ENCODE measurements around the gene EFHD1. TPM values are rescaled to one million over a fixed set of nuclear protein-coding genes. Genes with fewer than 3 reads are reported as not detected.

Gene EFHD1
- total and polyA plus RNA-seq, 9 donors: 7.0 to 39.6 (median 26.7) TPM

DNA sequence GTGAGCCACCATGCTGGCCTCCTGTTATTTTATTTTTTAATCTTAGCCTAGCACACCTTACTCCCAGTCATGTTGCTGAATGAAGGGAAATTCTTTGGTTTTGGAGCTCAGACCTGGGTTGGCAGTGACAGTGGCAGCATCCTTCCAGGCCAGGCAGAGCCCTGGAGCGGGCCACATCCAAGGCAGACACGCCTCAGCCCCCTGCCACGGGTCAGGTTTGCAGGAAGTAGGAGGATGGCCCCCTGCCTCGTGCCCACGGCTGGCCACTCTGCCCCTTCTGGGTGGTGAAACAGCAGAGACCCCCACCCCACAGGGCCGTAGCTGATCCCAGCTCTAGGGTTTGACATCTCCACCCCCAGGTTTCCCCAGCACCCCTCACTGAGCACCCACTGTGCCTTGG lies 11.7 kb downstream of the EFHD1 start:
- WGBS (ENCODE audit: insufficient coverage): 63% methylated on average over 3 of the region's 6 CpGs
- Histone ChIP-seq H3K27me3 (ENCODE audit: control insufficient read depth, insufficient read depth, low read length) (no peaks in the 10 kb centered on the region), H3K9me3 (replicated peaks; ENCODE audit: control insufficient read depth, low read depth, low read length) (no peaks in the 10 kb centered on the region), H3K27ac (ENCODE audit: low read length) (no peak overlapping the region), H3K36me3 (ENCODE audit: control insufficient read depth, insufficient read depth, low read length) (no peaks in the 10 kb centered on the region), H3K4me1 (ENCODE audit: control insufficient read depth, insufficient read depth, low read length) (peaks cover 12% of the 10 kb centered on the region), H3K4me3 (ENCODE audit: low read length) (no peak overlapping the region)
- DNase-seq: no peak

DNA sequence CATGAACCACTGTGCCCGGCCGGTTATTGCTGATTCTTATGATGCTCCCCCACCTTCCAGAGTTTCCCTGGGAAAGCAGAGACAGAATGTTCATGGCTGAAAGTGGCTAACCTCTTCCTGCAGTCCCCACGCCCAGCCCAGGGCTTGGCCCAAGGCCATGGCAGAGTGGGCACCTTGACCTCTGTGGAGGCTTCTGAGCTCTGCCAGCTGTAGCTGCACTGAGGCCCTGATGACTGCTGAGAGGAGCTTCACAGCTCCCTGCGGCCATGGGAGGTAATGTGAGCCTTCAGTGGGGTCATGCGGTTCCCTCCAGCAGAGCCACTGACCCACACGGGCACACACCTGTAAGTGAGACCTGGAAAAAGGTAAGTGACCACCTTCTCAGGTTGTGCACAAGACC lies 13.3 kb downstream of the EFHD1 start:
- H3K9me3 ChIP-seq (replicated peaks; ENCODE audit: control insufficient read depth, low read depth, low read length): no peaks in the 10 kb centered on the region
- H3K4me3 ChIP-seq (ENCODE audit: low read length): no peak overlapping the region
- H3K27me3 ChIP-seq (ENCODE audit: control insufficient read depth, insufficient read depth, low read length): no peaks in the 10 kb centered on the region
- 64% methylated on average over 4 of the region's 6 CpGs for WGBS (ENCODE audit: insufficient coverage)
- DNase-seq: no peak
- peaks cover 12% of the 10 kb centered on the region for H3K4me1 ChIP-seq (ENCODE audit: control insufficient read depth, insufficient read depth, low read length)
- H3K27ac ChIP-seq (ENCODE audit: low read length): no peak overlapping the region
- no peaks in the 10 kb centered on the region for H3K36me3 ChIP-seq (ENCODE audit: control insufficient read depth, insufficient read depth, low read length)

DNA sequence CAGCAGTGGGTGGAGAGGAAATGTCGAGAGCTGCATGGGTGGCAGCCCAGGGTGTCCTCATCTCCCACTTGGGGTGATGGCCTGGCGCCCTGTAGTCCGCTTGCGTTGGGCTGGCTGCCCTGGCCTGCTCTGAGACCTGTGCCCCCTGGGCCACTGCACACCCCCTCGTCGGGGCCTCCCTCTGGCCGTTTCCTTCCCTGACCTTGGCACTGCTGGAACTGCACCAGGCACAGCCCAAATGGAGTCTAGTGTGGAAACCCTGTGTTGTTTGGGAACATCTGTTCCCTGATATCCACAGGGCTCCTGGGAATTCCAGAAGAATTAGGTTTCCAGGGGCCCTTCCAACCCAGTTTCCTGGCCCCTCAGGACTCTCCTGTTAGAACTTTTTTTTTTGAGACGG lies 13.9 kb downstream of the EFHD1 start:
- H3K27ac ChIP-seq (ENCODE audit: low read length): no peak overlapping the region
- H3K9me3 ChIP-seq (replicated peaks; ENCODE audit: control insufficient read depth, low read depth, low read length): no peaks in the 10 kb centered on the region
- H3K27me3 ChIP-seq (ENCODE audit: control insufficient read depth, insufficient read depth, low read length): no peaks in the 10 kb centered on the region
- H3K4me3 ChIP-seq (ENCODE audit: low read length): no peak overlapping the region
- no peak for DNase-seq
- 85% methylated on average over 8 of the region's 8 CpGs for WGBS (ENCODE audit: insufficient coverage)
- H3K36me3 ChIP-seq (ENCODE audit: control insufficient read depth, insufficient read depth, low read length): no peaks in the 10 kb centered on the region
- peaks cover 12% of the 10 kb centered on the region for H3K4me1 ChIP-seq (ENCODE audit: control insufficient read depth, insufficient read depth, low read length)

DNA sequence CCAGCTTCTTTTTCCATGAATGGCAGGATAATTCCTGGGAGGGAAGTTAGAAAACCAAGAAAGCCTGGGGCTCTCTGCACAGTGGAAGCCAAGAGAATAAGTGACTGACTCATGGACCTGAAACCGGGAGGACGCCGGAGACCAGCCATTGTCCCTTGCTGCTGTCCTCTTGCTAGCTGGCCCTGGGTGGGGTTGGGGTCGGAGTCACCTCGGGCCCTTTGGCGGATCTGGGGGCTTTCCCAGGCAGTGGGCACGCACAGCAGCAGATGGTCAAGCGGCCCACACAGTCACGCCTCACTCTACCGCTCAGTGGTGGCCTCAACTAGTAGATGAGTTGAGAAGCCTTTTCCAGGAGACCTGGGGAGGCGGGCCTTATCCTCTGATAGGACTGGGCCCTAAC lies 15.6 kb downstream of the EFHD1 start:
- WGBS (ENCODE audit: insufficient coverage): 96% methylated on average over 8 of the region's 11 CpGs
- Histone ChIP-seq H3K4me3 (ENCODE audit: low read length) (no peak overlapping the region), H3K27ac (ENCODE audit: low read length) (no peak overlapping the region), H3K9me3 (replicated peaks; ENCODE audit: control insufficient read depth, low read depth, low read length) (no peaks in the 10 kb centered on the region), H3K4me1 (ENCODE audit: control insufficient read depth, insufficient read depth, low read length) (peaks cover 12% of the 10 kb centered on the region), H3K27me3 (ENCODE audit: control insufficient read depth, insufficient read depth, low read length) (no peaks in the 10 kb centered on the region), H3K36me3 (ENCODE audit: control insufficient read depth, insufficient read depth, low read length) (no peaks in the 10 kb centered on the region)
- DNase-seq: no peak

DNA sequence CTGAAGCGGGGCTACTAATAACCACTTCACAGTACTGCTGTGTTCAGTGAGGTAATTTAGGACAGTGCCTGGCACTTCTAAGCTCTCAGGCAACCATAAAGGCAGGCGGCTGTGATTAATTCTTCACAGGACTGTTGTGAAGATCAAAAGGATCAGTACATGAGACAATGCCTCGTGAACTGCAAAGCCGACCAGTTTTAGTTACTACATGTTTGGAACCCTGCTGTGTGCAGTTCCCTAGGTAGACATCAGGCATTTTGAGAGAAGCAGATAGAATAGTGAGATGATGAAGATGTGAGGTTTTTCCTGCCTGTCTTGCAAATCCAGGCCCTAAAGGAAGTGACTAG lies 19.1 kb downstream of the EFHD1 start:
- Histone ChIP-seq H3K36me3 (ENCODE audit: control insufficient read depth, insufficient read depth, low read length) (no peaks in the 10 kb centered on the region), H3K27me3 (ENCODE audit: control insufficient read depth, insufficient read depth, low read length) (no peaks in the 10 kb centered on the region), H3K27ac (ENCODE audit: low read length) (no peak overlapping the region), H3K4me1 (ENCODE audit: control insufficient read depth, insufficient read depth, low read length) (peaks cover 8% of the 10 kb centered on the region), H3K9me3 (replicated peaks; ENCODE audit: control insufficient read depth, low read depth, low read length) (no peaks in the 10 kb centered on the region), H3K4me3 (ENCODE audit: low read length) (no peak overlapping the region)
- 40% methylated on average over 2 of the region's 4 CpGs for WGBS (ENCODE audit: insufficient coverage)
- no peak for DNase-seq

DNA sequence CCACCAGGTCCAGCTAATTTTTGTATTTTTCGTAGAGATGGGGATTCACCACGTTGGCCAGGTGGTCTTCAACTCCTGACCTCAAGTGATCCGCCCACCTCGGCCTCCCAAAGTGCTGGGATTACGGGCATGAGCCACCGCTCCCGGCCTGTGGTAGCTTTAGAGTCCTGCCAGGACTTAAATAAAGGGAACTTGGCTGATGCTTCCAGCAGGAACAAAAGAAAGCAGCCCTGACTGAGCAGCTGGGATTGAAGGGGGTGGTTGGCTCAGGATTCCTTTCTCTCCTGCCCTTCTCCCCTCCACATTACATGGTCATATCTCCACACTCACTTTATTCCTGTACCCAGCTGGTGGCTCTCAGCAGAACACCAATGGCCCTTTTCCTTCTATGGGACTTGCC lies 20.0 kb downstream of the EFHD1 start:
- Histone ChIP-seq H3K27me3 (ENCODE audit: control insufficient read depth, insufficient read depth, low read length) (no peaks in the 10 kb centered on the region), H3K4me1 (ENCODE audit: control insufficient read depth, insufficient read depth, low read length) (peaks cover 4% of the 10 kb centered on the region), H3K36me3 (ENCODE audit: control insufficient read depth, insufficient read depth, low read length) (no peaks in the 10 kb centered on the region), H3K4me3 (ENCODE audit: low read length) (no peak overlapping the region), H3K27ac (ENCODE audit: low read length) (no peak overlapping the region), H3K9me3 (replicated peaks; ENCODE audit: control insufficient read depth, low read depth, low read length) (no peaks in the 10 kb centered on the region)
- no peak for DNase-seq
- 79% methylated on average over 5 of the region's 7 CpGs for WGBS (ENCODE audit: insufficient coverage)

DNA sequence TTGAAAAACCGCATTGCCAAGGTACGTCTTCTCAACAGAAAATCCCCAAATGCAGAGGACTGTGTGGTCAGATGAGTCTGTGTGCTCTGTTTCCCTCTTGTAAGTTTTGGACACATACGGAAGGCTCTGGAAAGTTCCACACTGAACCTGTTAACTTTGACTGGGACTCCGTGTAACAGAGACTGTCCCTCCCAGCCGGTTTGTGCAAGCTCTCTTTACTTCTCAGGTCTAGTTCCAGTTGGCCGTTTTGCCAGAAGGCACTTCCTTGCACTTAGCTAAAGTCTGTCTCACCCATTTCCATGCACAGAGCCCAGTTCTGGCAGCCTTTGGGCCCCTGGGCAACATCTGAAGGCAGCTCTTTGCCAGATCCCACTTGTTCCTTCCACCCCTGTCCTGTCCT lies 22.0 kb downstream of the EFHD1 start:
- Histone ChIP-seq H3K27ac (ENCODE audit: low read length) (no peak overlapping the region), H3K9me3 (replicated peaks; ENCODE audit: control insufficient read depth, low read depth, low read length) (no peaks in the 10 kb centered on the region), H3K27me3 (ENCODE audit: control insufficient read depth, insufficient read depth, low read length) (no peaks in the 10 kb centered on the region), H3K36me3 (ENCODE audit: control insufficient read depth, insufficient read depth, low read length) (no peaks in the 10 kb centered on the region), H3K4me3 (ENCODE audit: low read length) (no peak overlapping the region), H3K4me1 (ENCODE audit: control insufficient read depth, insufficient read depth, low read length) (no peaks in the 10 kb centered on the region)
- WGBS (ENCODE audit: insufficient coverage): 58% methylated on average over 5 of the region's 6 CpGs
- DNase-seq: no peak

DNA sequence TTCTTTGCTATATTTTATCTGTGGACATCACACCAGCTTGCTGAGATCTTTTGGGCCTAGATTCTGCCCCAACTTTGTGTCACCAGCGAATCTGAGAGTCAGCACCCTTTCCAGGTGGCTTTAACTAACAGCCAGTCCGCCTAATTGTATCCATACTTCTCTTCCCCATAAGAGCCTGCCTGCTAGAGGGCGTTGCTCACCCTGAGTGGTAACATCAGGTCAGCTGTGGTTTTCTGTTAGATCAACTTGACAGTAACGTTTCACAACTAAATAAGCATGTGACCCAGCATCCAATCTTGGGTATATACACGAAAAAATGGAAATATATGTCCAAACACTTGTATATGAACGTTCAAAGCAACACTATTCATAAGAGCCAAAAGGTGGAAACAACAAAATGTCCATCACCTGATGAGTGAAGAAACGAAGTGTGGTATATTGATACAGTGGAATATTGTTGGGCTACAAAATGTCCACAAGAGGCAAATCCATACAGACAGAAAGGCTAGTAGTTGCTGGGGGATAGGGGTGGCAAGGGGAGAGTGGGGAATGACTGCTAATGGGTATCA lies 24.9 kb downstream of the EFHD1 start:
- H3K9me3 ChIP-seq (replicated peaks; ENCODE audit: control insufficient read depth, low read depth, low read length): no peaks in the 10 kb centered on the region
- no peaks in the 10 kb centered on the region for H3K4me1 ChIP-seq (ENCODE audit: control insufficient read depth, insufficient read depth, low read length)
- 55% methylated on average over 5 of the region's 7 CpGs for WGBS (ENCODE audit: insufficient coverage)
- H3K4me3 ChIP-seq (ENCODE audit: low read length): no peak overlapping the region
- no peak for DNase-seq
- H3K27ac ChIP-seq (ENCODE audit: low read length): no peak overlapping the region
- H3K36me3 ChIP-seq (ENCODE audit: control insufficient read depth, insufficient read depth, low read length): no peaks in the 10 kb centered on the region
- no peaks in the 10 kb centered on the region for H3K27me3 ChIP-seq (ENCODE audit: control insufficient read depth, insufficient read depth, low read length)

DNA sequence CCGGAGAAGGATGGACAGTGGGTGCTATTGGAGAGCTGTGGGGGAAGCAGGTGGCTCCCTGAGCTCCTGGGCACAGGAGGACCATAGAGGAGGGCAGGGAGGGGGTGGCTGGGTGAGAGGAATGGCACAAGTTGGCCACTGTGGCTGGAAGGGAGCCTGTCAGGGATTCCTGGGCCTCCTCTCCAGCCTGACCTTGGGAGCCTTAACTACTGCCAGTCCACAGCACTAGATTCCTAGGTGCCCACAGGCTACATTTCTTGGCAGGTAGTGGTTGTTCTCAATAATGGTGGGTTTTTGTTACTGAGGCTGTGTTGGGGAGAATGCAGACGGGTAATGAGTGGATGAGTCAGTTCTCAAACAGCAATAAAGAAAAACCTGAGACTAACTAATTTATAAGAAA lies 26.0 kb downstream of the EFHD1 start:
- Histone ChIP-seq H3K4me3 (ENCODE audit: low read length) (no peak overlapping the region), H3K9me3 (replicated peaks; ENCODE audit: control insufficient read depth, low read depth, low read length) (no peaks in the 10 kb centered on the region), H3K4me1 (ENCODE audit: control insufficient read depth, insufficient read depth, low read length) (no peaks in the 10 kb centered on the region), H3K36me3 (ENCODE audit: control insufficient read depth, insufficient read depth, low read length) (no peaks in the 10 kb centered on the region), H3K27ac (ENCODE audit: low read length) (no peak overlapping the region), H3K27me3 (ENCODE audit: control insufficient read depth, insufficient read depth, low read length) (no peaks in the 10 kb centered on the region)
- WGBS (ENCODE audit: insufficient coverage): 86% methylated on average over 1 of the region's 2 CpGs
- DNase-seq: no peak

DNA sequence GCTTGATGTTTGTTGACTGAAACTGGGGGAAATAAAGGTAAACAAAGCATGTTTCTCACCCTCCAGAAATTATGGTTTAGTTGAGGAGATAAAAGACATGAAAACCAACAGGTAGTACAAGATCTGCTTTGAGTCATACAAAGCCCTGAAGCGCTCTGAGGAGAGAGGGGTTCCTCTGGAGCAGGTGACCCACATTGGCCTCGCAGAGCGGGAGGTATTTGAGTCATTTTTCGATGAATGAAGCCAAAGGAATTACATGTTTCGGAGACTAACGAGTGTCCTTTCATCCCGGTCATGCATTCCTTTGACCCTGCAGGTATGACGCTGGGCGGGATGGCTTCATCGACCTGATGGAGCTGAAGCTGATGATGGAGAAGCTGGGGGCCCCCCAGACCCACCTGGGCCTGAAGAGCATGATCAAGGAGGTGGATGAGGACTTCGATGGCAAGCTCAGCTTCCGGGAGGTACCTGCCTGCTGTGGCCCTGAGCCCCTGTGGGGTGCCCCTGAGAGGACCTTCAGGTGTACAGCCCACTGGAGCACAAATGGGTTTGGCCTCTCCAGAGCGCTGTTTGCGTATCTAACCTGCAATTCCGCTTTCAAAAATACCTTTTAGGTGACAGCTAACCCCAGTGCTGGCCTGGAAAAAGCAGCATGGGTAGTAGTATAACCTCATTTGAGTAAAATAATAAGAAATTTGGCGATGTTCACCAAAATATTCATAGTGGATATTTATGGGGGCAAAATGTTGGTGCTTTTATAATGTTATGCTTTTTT lies 29.3 kb downstream of the EFHD1 start:
- Histone ChIP-seq H3K4me3 (ENCODE audit: low read length) (no peak overlapping the region), H3K4me1 (ENCODE audit: control insufficient read depth, insufficient read depth, low read length) (peaks cover 6% of the 10 kb centered on the region), H3K27me3 (ENCODE audit: control insufficient read depth, insufficient read depth, low read length) (no peaks in the 10 kb centered on the region), H3K36me3 (ENCODE audit: control insufficient read depth, insufficient read depth, low read length) (no peaks in the 10 kb centered on the region), H3K9me3 (replicated peaks; ENCODE audit: control insufficient read depth, low read depth, low read length) (no peaks in the 10 kb centered on the region), H3K27ac (ENCODE audit: low read length) (no peak overlapping the region)
- WGBS (ENCODE audit: insufficient coverage): 88% methylated on average over 12 of the region's 16 CpGs
- no peak for DNase-seq
